Measurements from ENCODE around the gene ANO3. TPM values are rescaled to one million over a fixed set of nuclear protein-coding genes. Genes with fewer than 3 reads are reported as not detected.

ANO3 gene
- total and polyA plus RNA-seq, 2 experiments from 2014 or later, result not detected

- Histone ChIP-seq H3K36me3 (ENCODE audit: insufficient read depth) (no peaks in the 10 kb centered on the region), H3K79me2 (replicated peaks; ENCODE audit: insufficient read depth) (no peaks in the 10 kb centered on the region), H3K4me1 (ENCODE audit: insufficient read depth) (0 out of 2 replicates have a peak, but pooled peaks cover 5% of the 10 kb centered on the region), H3K4me2 (no peak overlapping the region), H3K27ac (ENCODE audit: low read depth) (no peak overlapping the region), H3K27me3 (ENCODE audit: insufficient read depth) (no peaks in the 10 kb centered on the region), H3K4me3 (no peak overlapping the region), H4K20me1 (replicated peaks; ENCODE audit: insufficient read depth) (no peaks in the 10 kb centered on the region), H2AFZ (no peak overlapping the region), H3K9me2 (ENCODE audit: insufficient read depth) (no peaks in the 10 kb centered on the region), H3F3A (replicated peaks; ENCODE audit: low read depth) (no peaks in the 10 kb centered on the region)
- ATAC-seq (no peak), DNase-seq (ENCODE audit: low spot score) (no peak)
- Mint-ChIP-seq H3K36me3 (ENCODE audit: low read depth) (no peaks in the 10 kb centered on the region), H3K9me3 (no peaks in the 10 kb centered on the region), H3K27ac (no peak overlapping the region), H3K27me3 (ENCODE audit: insufficient read depth, low read depth, poor library complexity) (peaks cover 2% of the 10 kb centered on the region), H3K4me3 (no peak overlapping the region), H3K4me1 (peaks cover 12% of the 10 kb centered on the region)
- no peak for TF ChIP-seq POLR2AphosphoS5 (IDR thresholded peaks at IDR 0.05; ENCODE audit: low read depth)
- TF ChIP-seq EZH2phosphoT487 (IDR thresholded peaks at IDR 0.05; ENCODE audit: unreplicated experiment), result no peak
- no peak for TF ChIP-seq EZH2 (IDR thresholded peaks at IDR 0.05; ENCODE audit: low read depth, unreplicated experiment)
- no peak for TF ChIP-seq ZNF462 (CRISPR knock-in tag; IDR thresholded peaks at IDR 0.05)
- TF ChIP-seq ZNF331 (CRISPR knock-in tag; IDR thresholded peaks at IDR 0.05; ENCODE audit: low read depth), result no peak
- TF ChIP-seq CREB1 (CRISPR knock-in tag; IDR thresholded peaks at IDR 0.05; ENCODE audit: low read depth), result no peak
- TF ChIP-seq JUNB (IDR thresholded peaks at IDR 0.05; ENCODE audit: unreplicated experiment), result no peak
Measured at GRCh38 chr11:26323837-26324236, 8.1 kb upstream of the ANO3 start.

GRCh38 chr11:26324270-26324669 is 7.7 kb upstream of the ANO3 start:
- Histone ChIP-seq H3F3A (replicated peaks; ENCODE audit: low read depth) (no peaks in the 10 kb centered on the region), H3K9me2 (ENCODE audit: insufficient read depth) (no peaks in the 10 kb centered on the region), H2AFZ (no peak overlapping the region), H3K79me2 (replicated peaks; ENCODE audit: insufficient read depth) (no peaks in the 10 kb centered on the region), H3K4me1 (ENCODE audit: insufficient read depth) (0 out of 2 replicates have a peak, but pooled peaks cover 5% of the 10 kb centered on the region), H4K20me1 (replicated peaks; ENCODE audit: insufficient read depth) (no peaks in the 10 kb centered on the region), H3K4me3 (no peak overlapping the region), H3K27ac (ENCODE audit: low read depth) (no peak overlapping the region), H3K27me3 (ENCODE audit: insufficient read depth) (no peaks in the 10 kb centered on the region), H3K4me2 (no peak overlapping the region), H3K36me3 (ENCODE audit: insufficient read depth) (no peaks in the 10 kb centered on the region)
- Mint-ChIP-seq H3K9me3 (no peaks in the 10 kb centered on the region), H3K4me1 (peaks cover 15% of the 10 kb centered on the region), H3K36me3 (ENCODE audit: low read depth) (no peaks in the 10 kb centered on the region), H3K27me3 (ENCODE audit: insufficient read depth, low read depth, poor library complexity) (peaks cover 2% of the 10 kb centered on the region), H3K4me3 (no peak overlapping the region), H3K27ac (no peak overlapping the region)
- ATAC-seq (no peak), DNase-seq (ENCODE audit: low spot score) (no peak)
- TF ChIP-seq, protein P1, sequence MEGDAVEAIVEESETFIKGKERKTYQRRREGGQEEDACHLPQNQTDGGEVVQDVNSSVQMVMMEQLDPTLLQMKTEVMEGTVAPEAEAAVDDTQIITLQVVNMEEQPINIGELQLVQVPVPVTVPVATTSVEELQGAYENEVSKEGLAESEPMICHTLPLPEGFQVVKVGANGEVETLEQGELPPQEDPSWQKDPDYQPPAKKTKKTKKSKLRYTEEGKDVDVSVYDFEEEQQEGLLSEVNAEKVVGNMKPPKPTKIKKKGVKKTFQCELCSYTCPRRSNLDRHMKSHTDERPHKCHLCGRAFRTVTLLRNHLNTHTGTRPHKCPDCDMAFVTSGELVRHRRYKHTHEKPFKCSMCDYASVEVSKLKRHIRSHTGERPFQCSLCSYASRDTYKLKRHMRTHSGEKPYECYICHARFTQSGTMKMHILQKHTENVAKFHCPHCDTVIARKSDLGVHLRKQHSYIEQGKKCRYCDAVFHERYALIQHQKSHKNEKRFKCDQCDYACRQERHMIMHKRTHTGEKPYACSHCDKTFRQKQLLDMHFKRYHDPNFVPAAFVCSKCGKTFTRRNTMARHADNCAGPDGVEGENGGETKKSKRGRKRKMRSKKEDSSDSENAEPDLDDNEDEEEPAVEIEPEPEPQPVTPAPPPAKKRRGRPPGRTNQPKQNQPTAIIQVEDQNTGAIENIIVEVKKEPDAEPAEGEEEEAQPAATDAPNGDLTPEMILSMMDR (conservative IDR thresholded peaks at IDR 0.05; ENCODE audit: low read depth in 2 of 2), result no peak
- TF ChIP-seq JUNB (IDR thresholded peaks at IDR 0.05; ENCODE audit: unreplicated experiment) (no peak), REST (IDR thresholded peaks at IDR 0.05; ENCODE audit: unreplicated experiment) (no peak)

Data from GM23338 (cell line).